LNCaP clone FGC (cell line): ENCODE measurements around the gene PDE2A.

ENCODE experiments used
- DNase-seq: peaks from one replicate; pipeline ENCODE4 v3.0.0-alpha.2; 2011; ENCODE audit warnings: low read depth
- H3K4me3 ChIP-seq: 2 replicates; pipeline ENCODE4 v1.5.1; 2011; ENCODE audit warnings: mild to moderate bottlenecking, low read depth, low read length, control low read depth
- TF ChIP-seq, protein P1 (sequence below): IDR thresholded peaks from 2 replicates; pipeline ENCODE4 v1.5.1; 2012; ENCODE audit warnings: mild to moderate bottlenecking; ENCODE audit not compliant: control insufficient read depth, insufficient read depth; ENCODE audit errors: extremely low read depth

Gene PDE2A

DNA sequence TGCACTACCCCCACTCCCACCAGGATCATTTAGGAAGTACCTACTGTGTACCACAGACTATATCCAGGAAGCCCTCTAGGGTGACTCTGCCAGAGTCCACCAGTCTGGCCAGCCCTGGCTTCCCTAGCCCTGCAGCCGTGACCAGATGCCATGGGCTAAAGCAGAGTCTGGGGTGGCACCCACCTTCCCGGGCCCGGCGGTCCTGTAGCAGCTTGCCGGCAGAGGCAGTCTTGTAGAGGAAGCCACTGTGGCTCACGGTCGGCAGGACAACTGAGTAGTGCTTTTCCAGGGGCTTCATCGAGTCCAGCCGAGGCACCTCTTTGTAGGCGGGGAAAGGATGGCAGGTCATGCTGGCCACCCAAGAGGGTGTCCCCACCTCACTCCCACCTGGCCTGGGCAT lies 27.2 kb upstream of the PDE2A start:
- no peak for DNase-seq
- TF ChIP-seq, protein P1, sequence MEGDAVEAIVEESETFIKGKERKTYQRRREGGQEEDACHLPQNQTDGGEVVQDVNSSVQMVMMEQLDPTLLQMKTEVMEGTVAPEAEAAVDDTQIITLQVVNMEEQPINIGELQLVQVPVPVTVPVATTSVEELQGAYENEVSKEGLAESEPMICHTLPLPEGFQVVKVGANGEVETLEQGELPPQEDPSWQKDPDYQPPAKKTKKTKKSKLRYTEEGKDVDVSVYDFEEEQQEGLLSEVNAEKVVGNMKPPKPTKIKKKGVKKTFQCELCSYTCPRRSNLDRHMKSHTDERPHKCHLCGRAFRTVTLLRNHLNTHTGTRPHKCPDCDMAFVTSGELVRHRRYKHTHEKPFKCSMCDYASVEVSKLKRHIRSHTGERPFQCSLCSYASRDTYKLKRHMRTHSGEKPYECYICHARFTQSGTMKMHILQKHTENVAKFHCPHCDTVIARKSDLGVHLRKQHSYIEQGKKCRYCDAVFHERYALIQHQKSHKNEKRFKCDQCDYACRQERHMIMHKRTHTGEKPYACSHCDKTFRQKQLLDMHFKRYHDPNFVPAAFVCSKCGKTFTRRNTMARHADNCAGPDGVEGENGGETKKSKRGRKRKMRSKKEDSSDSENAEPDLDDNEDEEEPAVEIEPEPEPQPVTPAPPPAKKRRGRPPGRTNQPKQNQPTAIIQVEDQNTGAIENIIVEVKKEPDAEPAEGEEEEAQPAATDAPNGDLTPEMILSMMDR = no peak
- H3K4me3 ChIP-seq = no peak overlapping the region

DNA sequence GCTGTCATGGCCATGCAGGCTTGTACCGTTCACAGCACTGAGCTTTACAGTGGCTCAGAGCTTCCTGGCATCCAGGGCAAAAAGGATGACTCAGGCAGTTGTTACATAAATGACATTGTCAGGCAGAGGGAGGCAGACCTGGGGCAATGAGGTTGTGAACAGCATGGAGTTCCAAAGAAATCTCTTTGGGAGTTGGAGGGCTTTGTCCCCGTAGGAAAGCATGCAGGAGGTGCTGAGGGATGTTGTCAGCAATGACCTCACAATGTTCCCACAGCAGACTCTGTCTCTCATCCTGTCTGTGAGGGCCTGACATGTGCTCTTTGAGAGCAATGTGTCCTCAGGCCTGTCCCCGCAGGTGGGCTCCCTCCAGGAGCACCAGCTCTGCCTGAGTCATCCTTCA lies 25.9 kb upstream of the PDE2A start:
- no peak overlapping the region for H3K4me3 ChIP-seq
- TF ChIP-seq, protein P1 = no peak
- DNase-seq = no peak

DNA sequence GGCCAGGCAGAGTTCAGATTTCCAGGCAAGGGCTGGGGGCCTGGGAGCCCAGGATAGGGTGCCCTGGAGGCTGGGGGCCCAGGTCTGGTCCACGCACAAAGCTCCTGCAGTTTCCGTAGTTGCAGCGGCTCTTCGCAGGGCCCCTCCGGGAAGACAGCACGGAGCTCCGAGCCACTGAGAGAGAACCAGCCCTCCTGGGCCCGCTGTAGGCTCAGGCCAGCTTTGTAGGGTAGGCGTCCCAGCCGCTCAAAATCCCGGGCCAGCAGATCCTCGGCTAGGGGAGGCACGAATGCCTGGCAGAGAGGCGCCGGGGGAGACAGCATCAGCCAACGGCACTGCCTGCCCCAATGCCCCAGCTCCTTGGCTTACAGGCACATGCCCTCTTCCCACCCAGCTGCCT lies 23.6 kb upstream of the PDE2A start:
- TF ChIP-seq, protein P1 = no peak
- no peak overlapping the region for H3K4me3 ChIP-seq
- no peak for DNase-seq

DNA sequence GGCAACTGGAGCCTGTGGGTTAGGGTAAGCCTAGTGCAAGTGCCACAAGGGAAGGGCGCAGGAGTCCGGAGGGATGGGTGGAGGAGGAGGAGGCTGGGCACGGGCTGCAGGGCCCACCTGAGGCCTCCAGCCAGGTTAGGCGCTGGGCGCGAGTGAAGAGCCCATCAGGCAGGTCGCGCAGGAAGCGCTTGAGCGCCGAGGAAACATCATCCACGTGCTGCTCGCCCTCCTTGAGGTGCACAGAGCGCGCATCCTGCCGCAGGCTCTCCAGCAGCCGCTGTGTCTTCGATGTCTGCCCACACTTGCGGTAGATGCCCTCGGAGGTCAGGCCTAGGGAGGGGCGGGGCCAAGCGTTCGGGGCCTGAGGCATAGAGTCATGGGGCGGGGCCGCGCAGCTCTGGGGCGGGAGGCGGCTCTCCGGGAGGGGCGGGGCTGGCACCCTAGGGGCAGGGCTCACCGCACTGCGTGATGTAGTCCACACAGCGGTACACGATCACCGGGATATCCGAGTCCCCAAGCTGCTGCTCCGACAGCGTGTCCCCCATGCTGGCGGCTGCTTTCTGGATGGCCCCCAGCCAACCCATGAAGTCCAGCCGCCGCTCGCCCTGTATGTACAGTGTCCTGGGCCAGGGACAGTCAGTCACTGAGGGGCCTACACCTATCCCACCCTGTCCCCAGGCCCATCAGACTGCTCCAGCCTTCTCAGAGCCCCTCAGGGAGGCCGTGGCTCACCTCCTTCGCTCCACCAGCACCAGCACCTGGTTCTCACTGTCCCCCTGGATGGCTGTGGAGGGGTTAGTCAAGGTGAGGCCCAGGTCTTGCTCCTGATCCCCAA lies 22.9 kb upstream of the PDE2A start:
- no peak for DNase-seq

DNA sequence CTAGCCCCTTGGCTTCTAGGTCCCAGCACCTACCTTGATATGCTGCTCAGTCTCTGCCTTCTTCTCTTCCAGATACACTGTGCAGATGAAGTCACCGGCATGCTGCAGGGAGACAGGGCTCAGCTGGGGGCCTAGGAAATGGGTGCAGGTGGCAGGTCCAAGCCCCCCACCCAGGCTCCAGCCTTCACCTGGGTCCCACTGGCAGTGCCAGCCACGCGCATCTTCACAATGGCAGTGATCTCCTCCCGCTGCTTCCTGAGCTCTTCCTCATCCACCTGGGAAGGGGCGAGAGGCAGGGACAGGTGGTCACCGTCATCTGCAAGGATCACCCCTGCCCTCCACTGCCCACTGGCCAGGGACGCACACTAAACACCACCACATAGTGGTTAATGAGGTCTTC lies 21.1 kb upstream of the PDE2A start:
- DNase-seq = no peak
- no peak overlapping the region for H3K4me3 ChIP-seq
- TF ChIP-seq, protein P1 = no peak

More for the DNA sequence above, 22.9 kb upstream of the PDE2A start:
- no peak overlapping the region for H3K4me3 ChIP-seq
- TF ChIP-seq, protein P1 = no peak

DNA sequence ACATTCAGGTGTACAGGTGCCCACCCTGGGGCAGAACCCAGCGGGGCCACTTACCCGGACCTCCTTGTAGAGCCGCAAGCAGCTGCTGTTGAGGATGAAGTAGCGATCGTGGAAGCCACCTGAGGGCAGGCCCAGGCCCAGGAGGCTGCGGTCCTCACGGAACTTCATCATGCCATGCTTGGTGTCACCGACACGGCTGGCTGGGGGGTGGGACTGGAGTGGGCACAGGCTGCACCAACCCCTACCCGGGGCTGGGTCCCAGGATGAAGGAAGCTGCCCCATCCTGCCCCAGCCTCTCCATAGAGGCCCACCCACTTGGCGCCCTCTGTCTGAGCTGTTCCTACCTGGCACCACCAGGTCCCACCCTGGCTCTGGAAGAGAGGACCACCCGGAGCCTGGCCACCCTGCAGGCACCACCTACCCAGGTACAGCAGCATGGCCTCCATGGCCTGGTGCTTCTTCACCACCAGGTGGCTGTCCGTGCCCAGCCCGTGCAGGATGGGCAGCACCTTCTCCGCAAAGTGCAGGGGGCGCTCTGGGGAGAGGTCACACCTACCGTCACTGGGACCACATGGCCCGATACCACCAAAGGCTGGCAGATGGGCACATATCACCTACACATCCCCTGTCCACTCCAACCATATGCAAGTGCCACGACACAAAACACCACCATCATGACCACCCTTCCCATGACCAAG lies 19.2 kb upstream of the PDE2A start:
- no peak for DNase-seq
- TF ChIP-seq, protein P1 = 0 out of 2 replicates have a peak, but pooled peaks have one; percentile 3
- H3K4me3 ChIP-seq = no peak overlapping the region
